ENCODE data around the gene SUSD1.

DNA sequence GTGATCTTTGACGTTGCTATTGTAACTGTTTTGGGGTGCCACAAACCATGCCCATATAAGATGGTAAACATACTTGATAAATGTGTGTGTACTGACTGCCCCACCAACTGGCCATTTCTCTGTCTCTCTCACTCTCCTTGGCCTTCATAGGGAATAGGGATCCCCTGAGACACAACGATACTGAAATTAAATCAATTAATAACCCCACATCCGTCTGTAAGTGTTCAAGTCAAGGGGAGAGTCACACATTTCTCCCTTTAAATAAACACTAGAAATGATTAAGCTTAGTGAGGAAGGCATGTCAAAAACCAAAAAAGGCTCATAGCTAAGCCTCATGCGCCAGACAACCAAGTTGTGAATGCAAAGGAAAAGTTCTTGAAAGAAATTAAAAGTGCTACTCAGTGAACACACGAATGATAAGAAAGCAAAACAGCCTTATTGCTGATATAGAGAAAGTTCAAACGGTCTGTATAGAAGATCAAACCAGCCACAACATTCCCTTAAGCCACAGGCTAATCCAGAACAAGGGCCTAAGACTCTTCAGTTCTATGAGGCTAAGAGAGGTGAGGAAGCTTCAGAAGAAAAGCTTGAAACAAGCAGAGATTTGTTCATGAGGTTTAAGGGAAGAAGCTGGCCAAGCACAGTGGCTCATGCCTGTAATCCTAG, 167.4 kb downstream of the SUSD1 start:
- TF ChIP-seq ZBTB1 (tag by site-specific recombination; IDR thresholded peaks at IDR 0.05) (no peak), ZNF302 (tag by site-specific recombination; IDR thresholded peaks at IDR 0.05; ENCODE audit: low read depth) (no peak), ZNF274 (IDR thresholded peaks at IDR 0.05; ENCODE audit: low read length) (no peak), ZNF274 (tag by site-specific recombination; IDR thresholded peaks at IDR 0.05; ENCODE audit: borderline replicate concordance) (no peak), ZNF239 (tag by site-specific recombination; IDR thresholded peaks at IDR 0.05) (no peak), ZNF266 (tag by site-specific recombination; IDR thresholded peaks at IDR 0.05; ENCODE audit: low read depth) (no peak), ZBTB17 (tag by site-specific recombination; IDR thresholded peaks at IDR 0.05) (no peak), GLIS2 (tag by site-specific recombination; IDR thresholded peaks at IDR 0.05) (no peak)
- TF ChIP-seq, protein P1, sequence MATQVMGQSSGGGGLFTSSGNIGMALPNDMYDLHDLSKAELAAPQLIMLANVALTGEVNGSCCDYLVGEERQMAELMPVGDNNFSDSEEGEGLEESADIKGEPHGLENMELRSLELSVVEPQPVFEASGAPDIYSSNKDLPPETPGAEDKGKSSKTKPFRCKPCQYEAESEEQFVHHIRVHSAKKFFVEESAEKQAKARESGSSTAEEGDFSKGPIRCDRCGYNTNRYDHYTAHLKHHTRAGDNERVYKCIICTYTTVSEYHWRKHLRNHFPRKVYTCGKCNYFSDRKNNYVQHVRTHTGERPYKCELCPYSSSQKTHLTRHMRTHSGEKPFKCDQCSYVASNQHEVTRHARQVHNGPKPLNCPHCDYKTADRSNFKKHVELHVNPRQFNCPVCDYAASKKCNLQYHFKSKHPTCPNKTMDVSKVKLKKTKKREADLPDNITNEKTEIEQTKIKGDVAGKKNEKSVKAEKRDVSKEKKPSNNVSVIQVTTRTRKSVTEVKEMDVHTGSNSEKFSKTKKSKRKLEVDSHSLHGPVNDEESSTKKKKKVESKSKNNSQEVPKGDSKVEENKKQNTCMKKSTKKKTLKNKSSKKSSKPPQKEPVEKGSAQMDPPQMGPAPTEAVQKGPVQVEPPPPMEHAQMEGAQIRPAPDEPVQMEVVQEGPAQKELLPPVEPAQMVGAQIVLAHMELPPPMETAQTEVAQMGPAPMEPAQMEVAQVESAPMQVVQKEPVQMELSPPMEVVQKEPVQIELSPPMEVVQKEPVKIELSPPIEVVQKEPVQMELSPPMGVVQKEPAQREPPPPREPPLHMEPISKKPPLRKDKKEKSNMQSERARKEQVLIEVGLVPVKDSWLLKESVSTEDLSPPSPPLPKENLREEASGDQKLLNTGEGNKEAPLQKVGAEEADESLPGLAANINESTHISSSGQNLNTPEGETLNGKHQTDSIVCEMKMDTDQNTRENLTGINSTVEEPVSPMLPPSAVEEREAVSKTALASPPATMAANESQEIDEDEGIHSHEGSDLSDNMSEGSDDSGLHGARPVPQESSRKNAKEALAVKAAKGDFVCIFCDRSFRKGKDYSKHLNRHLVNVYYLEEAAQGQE (tag by site-specific recombination; IDR thresholded peaks at IDR 0.05): no peak

Data from HEK293 (cell line).